GM19324 (cell line): ENCODE measurements around the gene ASB18.

ENCODE experiments used
- ATAC-seq: cut with Tn5 transposase; IDR thresholded peaks from one replicate; pipeline ENCODE4 v1.9.1; 2021; ENCODE audit warnings: mild to moderate bottlenecking, moderate library complexity; ENCODE audit not compliant: unreplicated experiment, low FRiP score

ASB18 gene

DNA sequence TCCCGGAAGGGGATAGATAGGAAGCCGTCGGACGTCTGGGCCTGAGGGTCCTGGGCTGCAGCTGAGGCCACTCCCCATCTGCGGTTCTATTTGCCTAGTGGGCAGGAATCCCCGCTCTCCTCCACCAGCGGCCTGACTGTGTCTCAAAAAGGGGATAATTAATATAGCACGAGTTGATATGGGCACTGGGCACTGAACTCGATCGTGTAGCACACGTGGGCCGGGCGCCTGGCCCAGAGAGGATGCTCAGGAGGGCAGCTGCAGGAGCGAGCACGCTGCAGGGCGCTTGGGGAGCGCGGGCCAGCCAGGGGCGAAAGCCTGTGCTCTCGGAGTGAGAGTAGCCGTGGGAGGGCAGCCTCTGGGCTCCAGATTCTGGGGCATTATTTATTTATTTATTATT, 87.3 kb downstream of the ASB18 start:
- ATAC-seq = no peak

DNA sequence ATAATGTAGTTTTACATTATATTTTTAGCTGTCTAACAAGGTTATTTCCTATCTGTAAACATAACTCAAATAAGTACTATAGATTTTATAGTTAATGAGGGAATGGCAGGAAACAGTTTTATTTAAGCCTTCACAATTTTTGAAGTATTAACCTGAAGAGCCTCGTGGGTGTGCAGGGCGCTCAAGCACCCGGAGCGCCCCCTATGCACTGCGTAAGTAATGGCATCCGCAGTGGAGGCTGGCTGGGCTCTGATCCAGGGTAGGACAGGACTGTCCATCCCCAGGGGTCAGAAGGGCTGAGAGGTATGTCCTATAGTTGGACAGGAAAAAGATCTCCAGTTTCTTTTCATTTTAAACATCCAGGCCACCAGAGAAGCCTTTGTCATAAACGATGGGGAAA, 87.8 kb downstream of the ASB18 start:
- no peak for ATAC-seq

DNA sequence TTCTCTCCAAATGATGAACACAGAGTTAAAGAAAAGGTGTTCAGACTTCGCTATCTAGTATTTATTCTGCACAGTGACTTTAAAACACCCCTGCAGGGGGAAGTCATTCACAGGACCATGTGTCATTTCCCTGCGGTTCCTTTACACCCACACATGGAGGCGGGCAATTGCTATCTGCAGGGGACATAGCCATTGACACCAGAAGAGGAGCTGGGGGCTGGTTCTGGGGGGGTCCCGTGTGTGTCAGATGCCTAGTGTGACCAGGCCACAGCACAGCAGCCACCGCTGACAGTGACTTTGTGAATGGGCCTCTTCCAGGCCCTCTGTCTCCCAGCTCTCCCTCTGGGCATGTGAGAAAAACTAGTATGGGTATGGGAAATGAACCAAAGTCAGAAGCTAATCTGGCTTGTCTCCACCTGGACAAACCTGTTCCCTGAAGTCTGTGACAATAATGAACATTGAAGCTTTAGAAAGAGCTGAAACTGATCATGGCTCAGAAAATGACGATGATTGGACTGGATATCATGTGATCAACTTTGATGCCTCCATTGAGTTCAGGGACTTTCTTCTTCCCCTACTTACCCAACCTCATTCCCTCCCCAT, 88.6 kb downstream of the ASB18 start:
- ATAC-seq = no peak

DNA sequence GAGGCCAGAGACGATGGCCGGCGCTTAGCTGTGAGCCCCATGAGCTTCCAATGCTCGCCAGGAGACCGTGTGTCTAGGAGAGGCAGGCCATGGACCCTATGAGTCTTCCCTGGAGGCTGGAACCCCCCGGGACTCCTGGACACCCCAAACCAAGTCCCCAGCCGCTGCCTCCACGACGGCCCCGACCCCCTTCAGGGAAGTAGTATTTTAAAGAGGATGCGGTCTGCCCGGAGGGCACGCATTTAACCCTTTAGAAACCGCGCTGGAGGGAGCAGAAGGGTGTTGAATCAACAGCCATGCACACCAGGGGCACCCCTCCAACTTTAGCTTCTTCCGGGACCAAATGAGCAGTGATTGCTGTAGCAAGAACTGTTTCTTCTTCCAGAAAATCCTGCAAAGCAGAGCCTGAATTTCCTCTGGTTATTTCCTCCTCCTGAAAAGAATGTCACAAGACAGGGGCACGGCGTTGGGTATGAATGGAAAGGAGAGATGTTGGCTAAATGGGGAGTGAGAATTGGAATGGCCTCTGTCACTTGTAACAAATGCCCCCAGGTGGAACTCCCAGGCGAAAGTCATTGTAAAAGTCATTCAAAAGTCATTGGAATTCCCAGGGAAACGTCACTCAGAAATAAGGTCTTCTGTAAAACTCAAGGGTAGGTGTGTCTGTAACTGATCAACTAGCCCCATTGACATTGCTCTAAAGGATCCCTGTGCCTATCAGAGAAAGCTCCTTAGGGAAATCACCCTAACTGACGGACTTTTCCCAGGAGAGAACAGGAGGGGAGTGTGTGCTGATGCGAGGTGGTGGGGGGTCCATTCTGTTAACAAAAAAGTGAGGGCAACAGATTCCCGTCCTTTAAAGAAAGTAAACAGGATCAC, 90.2 kb downstream of the ASB18 start:
- no peak for ATAC-seq

DNA sequence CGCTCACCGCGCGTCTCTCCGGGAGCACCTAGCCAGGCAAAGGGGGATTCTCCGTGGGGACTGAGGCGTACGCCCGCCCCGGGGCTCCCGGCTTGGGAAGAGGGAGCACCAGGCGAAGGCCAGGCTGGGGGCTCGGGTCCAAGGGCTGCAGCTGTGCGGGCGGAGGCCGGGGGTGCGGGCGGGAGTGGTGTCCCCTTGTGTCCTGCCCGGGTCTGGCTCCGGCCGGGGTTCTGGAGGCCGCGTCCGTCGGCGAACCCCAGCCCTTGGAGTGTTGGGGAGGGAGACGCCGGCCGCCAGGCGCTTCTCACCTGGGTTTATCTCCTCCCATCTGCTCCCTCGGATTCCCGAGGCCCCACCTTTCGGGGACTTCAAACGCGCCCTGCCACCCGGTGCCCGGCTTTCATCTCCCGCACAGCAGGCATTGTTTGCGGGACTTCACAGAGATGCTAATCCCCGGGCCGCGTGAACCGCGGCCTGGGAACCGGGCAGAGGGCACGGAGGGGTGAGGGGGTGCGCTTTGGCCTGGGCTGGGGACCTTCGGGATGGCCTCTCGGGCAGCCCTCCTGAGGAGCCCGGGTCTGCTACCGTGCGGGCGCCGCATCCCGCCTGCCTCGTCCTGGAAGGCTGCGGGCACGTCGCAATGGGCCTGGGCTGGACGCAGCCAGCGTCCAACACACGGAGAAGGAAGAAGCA, 91.0 kb downstream of the ASB18 start:
- no peak for ATAC-seq

DNA sequence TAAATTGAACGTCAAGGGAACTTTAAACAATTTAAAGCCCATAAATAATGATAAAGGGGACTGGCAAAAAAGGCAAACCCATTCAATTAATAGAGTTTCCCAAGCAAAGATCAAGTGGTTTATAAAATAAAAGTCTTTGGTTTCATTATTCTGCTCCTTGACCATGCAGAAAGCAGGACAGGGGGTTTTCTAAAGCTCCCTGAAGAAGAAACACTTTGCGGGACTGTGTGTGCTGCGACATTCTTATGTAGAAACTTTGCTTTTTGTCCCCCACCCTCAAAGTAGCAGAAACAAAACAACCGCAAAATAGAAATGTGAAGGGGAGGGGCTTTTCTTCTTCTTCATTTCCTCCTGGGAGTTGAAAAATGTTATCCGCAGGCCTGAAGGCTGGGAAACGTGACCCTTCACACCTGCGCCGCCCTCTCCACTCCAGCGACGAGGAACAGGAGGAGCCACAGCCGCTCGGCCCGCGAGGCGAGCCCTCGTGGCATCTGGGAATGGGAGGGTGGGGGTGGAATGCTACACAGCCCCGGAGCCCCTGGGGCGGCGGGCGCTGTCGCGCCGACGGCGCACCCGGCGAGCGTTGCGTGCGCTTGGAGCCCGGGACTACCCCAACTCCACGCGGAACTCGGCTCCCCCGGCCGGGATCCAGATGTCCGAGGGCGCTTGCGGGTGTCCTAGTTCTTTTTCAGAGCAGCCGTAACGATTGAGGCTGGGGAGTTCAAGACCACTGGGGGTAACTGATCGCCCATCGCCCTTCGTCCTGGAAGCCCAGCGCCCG, 91.8 kb downstream of the ASB18 start:
- ATAC-seq = no peak

DNA sequence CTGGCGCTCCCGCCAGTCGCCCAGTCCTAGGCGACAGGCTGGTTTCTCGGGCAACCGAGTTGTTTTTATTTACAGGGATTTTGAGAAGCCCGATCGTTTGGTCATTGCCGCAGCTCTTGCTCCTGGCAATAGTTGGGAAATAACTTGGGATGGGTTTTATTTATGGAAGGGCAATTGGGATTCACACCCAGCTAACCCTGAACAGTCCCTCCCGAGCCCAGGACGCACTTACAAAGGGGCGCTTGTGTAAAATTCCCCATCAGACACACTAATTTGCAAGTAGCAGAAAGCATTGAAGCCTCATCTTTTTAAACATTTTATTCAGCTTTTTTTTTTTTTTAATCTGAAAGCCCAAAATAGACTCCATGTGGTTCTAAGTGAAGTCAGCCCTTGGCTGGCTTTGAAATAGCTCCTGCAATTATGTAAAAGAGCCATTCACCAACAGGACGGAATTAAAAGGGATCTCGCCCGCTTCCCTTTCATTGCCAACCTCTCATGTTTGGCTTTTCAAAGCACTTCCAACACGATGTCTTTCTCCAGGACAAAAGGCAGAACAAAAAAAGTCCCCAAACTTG, 92.4 kb downstream of the ASB18 start:
- no peak for ATAC-seq

DNA sequence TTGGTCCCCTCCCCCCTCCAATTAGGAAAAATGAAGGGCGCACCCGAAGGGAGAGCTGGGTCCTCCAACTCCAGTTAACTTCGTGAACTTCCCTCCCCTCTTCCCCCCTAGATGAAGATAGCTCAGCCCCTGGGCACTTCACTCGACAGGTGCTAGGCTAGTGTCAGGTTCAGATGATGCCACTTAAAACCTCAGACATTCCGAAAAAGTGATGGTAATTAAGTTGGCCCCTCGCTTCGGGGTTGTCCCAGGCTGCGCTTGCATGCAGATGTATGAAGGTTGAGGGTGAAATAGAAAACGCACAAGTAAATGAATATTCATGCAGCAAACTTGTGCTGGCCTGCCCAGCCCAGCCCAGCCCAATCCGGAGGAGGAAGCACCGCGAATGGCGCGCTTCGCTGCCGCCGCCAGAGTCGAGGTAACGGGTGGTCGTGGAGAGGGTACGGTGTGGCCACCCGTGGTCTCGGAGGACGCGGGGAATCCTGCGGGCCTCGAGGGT, 93.0 kb downstream of the ASB18 start:
- ATAC-seq = no peak

DNA sequence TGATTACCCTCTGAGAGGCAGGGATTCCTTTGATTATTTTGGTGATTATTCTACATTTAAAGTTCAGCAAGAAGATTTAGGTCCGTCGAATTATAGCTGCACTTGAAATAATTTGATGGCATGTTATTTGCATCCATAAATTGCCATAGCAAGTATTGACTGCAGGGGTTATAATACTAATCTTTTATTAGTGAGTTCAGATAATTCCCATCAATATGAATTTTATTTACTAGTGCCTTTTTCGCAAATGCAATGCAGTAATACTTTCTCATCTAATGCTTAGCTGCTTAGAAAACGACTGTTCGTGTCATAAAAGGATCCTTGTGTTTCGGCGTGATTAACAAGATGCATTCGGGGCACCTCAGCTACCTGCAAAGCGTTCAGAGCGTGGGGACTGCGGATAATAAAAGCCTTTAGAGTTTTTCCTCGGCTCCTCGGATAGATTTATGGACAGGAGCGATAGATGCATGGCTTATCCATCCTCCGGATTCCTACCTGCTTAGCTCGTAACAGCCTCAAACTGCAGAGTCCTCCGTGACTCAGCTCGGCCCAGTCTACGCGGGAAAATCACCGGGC, 93.5 kb downstream of the ASB18 start:
- ATAC-seq = no peak

DNA sequence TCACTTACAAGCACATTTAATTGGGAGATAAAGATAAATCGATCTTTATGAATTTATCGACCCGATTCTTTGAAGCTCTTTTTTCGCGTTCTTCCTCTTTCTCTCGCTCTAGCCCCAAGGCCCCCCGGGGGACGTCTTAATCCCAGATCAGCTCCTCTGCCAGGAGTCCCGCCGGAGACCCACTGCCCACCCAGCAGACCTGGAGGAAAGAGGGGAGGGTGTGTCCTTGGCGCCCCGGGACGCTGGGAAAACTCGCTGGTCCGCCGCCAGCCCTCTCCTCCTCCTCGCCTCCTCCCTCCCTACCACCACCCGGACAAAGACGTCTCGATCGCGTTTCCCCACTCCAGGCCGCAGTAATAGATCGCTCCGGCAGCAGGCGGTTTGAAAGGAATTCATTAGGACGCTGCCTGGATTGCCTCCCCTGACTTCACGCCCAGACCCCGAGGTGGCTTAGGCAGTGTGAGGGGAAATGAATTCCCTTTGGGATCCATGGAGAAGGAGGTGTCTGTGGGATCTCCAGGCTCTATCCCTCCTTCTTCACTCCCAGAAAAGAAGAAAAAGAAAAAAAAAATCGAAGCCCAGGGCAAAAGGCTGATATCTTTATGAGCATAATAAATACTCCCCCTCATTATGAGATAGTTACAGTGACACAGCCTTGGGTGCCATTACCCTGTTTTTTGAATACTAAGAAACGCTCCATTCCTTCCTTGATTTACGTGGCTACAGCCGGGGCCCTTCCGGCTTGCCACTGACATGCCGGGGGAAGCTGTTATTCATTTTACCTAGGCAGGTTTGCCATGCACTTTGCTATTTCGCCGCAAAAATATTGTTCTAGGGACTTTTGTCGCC, 94.2 kb downstream of the ASB18 start:
- no peak for ATAC-seq

DNA sequence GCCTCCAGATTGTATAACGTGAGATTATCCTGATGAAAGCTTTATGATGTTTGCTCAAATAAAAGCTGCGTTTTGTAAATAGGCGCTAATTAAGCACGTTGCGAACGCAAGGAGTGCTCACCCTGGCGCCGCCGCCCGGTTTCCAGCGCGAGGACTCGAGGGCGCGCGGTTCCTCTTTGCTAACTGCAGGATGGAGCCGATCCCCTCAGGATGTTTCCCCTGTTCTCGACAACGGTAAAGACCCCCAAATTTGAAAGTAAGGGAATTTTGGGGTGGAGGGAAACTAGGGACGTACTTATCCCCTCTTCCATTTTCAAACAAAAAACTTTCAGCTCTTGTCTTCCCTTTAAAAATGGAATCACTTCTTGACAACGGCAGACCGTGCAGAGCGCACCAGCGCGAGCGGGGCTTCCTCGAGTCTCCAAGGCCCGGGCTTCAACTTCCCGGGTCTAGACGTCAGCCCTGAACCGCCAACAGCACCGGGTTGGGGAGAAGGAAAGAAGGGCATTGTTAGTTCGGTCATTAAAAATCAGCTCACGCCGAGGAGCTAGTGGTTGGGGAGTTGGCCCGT, 95.0 kb downstream of the ASB18 start:
- no peak for ATAC-seq

DNA sequence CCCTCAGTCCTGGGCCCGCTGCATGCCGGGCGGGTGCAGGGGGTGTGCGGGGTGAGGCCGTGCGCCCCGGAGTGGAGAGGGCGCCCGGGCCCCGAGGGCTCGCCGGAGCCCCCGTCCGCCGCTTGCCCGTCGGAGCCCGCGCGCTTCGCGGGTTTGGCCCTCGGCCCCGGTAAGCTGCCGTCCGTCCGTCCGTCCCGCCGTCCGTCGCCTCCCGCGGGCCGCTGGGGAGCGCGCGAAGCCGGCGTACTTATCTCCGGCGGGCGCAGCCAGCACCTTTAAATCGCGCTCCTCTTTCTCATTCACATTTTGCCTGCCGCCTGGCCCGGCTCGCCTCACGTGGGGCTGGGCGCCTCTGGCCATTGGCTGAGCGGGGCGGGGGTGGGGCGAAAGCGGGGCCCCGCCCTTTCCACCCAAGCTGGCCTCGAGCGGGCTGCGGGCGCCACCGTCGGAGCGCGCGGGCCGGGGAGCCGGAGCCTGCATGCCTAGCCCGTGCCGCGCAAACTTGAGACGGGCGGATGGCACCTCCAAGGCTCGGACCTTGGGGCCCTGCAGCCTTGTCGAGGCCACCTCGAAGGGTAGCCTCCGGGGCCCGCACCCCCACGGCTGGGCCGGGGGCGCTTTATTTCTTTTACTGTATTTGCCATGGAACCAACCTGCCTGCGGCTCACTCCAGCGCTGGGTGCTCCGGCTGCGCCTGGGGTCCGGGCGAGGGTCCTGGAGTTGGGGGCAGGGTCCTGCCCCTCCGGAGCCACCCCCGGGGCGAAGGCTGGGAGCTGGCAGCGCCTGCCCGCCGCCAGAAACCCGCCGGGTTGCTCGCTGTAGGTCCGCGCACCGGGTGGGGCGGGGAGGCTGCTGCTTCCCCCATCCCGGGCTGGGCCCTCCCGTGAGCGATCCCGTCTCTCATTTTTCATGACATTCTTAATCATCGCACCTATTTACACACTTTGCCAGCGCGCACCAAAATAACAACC, 95.8 kb downstream of the ASB18 start, which contains the start of gene GBX2:
TSS of gene GBX2 (minus strand) at position 277 of the 971 bp plus-strand sequence. CDS start 415 bp downstream, outside the sequence.
- ATAC-seq = no peak

DNA sequence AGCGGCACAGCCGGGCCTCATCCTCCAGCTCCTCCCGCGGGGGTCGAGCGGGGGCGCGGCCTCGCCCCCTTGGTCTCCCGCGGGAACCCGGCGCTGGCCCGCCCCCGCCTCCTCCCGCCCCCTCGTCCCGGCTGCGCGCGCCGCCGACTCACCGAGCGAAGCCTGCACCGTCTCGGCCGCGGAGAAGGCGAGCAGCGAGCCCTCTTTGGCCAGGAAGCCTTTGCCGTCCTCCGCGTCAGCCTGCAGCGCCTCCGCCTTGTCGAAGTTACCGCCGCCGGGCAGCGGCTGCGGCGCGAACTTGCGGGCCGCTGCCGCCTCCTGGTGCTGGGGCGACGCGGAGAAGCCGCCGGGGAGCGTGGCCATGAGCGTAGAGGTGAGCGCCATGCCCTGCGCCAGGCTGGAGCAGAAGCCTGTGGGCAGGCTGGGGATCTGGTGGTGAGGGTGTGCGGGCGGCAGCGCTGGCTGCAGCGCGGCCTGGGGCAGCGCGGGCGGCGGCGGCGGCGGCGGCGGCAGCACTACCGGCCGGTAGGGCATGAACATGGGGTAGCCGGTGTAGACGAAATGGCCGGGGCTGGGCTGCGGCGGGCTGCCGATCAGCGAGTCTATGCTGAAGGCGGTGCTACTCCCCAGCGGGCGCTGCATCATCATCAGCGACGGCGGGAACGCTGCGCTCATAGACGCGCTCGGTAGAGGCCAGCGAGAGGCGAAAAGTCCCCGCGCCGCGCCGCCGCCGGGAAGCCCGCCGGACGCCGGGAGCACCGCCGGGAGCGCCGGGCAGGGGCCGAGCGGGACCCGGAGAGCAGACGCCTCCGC, 96.7 kb downstream of the ASB18 start:
- no peak for ATAC-seq

DNA sequence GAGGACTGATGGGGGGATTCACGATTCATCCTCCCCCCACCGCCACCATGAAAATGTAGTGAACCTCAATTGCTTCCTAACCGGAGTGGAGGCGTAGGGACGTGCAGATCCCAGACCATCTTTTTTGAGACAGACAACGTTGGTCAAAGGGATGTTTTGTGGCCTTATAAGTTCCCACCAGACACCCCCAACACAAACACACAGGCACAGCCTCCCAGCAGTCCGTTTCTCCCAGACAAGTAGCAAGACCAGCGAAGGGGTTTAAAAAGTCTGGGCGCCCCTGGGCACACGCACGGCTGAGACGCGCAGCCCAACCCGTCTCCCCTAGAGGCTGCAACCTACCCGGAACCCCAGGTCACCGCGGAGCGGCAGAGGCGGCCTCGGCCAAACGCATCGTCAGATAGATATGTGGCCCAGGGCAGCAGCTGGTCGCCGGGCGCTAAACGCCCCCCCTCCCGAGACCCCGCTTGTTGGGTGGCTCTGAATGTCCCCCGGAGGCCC, 97.4 kb downstream of the ASB18 start:
- ATAC-seq = no peak

DNA sequence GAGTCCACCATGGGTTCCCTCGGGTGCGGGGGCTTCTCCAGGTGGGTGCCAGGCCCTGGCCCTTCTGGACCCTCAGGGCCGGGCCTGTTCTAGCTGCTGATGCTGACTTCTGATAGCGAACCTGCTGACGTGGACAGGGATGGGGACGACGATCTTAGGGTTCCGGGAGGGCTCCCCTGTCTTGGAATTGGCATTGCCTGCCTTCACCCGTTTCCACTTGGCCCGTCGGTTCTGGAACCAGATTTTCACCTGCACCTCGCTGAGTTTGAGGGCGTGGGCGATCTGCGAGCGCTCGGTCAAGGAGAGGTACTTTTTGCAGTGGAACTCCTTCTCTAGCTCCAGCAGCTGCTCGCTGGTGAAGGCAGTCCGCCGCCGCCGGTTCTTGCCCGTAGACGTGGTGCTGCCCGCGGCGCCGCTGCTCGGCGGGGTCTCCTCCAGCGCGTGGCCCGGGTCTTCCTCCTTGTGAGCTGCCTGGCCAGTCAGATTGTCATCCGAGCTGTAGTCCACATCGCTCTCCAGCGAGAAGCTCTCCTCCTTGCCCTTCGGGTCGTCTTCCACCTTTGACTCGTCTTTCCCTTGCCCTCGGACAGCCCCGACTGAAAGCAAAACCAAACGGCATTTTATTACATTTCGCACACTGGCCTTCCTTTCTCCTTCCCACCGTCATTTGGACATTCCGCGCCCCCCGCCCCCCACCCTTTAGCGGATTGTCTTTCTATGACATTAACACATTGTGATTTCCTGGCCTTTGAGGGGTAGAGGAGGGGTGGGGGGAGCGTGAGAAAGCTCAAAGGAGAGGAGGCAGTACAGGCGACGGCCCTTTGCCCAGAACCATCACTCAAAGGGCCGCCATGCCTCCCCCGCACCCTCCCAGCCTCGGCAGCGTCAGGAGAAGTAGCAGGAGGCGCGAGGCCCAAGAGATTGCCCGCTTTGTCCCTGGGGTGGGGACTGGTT, 98.1 kb downstream of the ASB18 start:
- ATAC-seq = no peak
